ENCODE results near the gene NAA80.
"Not testable (repeated sequence)": the region's sequence is repeated elsewhere in the genome, so short reads cannot be mapped to it uniquely, and the experiment has no call there.

NAA80 gene

GRCh38 chr3:50314342-50314741 is 15.1 kb upstream of the NAA80 start:
- DNase-seq (ENCODE audit: insufficient read length, low spot score) (no peak), FAIRE-seq (no peak)
- TF ChIP-seq CTCF (IDR thresholded peaks at IDR 0.05; ENCODE audit: insufficient read depth, missing control alignments): no peak

GRCh38 chr3:50312041-50312440 is 12.8 kb upstream of the NAA80 start:
- not testable (repeated sequence) for FAIRE-seq; DNase-seq (ENCODE audit: insufficient read length, low spot score)

DNA sequence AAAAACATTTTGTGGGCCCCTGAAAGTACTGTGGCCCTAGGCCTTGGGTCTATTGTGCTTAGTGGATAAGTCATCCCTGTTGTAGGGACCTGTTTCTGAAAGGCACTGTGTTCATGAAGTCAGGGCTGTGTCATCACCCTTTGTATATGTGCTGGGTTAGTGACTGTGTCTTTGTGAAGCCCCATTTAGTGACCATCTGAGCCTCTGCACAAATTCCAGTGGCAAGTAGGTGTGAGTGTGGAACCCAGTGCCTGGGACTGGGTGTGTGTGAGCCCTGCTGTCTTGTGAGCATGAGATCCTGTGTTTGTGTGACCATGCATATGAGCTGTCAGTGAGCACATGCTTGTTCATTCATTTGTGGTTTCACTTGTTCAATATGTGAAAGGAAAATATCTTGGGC is 5.4 kb upstream of the NAA80 start:
- FAIRE-seq (no peak), DNase-seq (ENCODE audit: insufficient read length, low spot score) (no peak)
- TF ChIP-seq CTCF (IDR thresholded peaks at IDR 0.05; ENCODE audit: insufficient read depth, missing control alignments): no peak

GRCh38 chr3:50303013-50303815 is 4.0 kb upstream of the NAA80 start, which contains the start of gene HYAL1:
HYAL1 (minus strand) TSS chr3:50303574; CDS start chr3:50302956, 618 bp downstream.
- no peak for FAIRE-seq
- TF ChIP-seq CTCF (IDR thresholded peaks at IDR 0.05; ENCODE audit: insufficient read depth, missing control alignments): no peak
- DNase-seq (ENCODE audit: insufficient read length, low spot score): no peak

DNA sequence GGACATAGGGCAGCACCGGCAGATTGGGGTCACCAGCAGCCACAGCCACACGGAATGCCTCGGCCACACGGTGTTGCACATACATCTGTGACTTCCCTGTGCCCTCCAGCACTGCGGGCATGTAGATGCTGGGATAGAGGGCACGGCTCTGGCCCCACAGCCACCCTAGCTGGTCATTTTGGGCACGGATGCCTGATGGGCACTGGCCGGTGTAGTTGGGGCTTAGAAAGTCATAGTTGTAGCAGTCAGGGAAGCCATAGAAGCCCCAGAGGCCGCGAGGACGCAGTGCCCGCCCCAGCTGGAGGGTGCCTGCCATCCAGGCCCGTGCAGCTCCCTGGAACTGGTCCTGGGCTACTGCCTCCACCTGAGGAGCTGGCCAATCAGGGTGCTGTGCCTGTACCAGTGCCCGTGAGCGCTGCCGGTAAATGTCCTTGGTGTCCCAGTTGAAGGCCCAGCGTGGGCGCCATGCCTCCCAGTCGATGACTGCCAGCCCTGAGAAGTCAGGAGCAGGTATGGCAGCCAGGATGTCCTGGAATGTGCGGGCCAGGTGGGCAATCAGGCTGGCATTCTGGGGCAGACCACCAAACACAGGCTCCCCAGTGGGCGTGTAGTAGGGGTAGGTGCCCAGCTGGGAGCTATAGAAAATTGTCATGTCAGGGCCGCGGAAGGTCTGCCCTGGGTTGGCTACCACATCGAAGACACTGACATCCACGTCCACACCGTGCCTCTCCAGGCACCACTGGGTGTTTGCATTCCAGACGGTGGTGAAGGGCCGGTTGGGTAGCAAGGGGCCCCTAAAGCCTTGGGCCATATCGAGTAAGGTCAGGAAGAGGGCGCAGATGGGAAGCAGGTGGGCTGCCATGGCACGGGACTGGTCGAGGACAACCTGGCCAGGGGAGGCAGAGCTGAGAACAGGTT is 3.1 kb upstream of the NAA80 start:
- no peak for DNase-seq (ENCODE audit: insufficient read length, low spot score)
- FAIRE-seq: no peak
- no peak for TF ChIP-seq CTCF (IDR thresholded peaks at IDR 0.05; ENCODE audit: insufficient read depth, missing control alignments)

DNA sequence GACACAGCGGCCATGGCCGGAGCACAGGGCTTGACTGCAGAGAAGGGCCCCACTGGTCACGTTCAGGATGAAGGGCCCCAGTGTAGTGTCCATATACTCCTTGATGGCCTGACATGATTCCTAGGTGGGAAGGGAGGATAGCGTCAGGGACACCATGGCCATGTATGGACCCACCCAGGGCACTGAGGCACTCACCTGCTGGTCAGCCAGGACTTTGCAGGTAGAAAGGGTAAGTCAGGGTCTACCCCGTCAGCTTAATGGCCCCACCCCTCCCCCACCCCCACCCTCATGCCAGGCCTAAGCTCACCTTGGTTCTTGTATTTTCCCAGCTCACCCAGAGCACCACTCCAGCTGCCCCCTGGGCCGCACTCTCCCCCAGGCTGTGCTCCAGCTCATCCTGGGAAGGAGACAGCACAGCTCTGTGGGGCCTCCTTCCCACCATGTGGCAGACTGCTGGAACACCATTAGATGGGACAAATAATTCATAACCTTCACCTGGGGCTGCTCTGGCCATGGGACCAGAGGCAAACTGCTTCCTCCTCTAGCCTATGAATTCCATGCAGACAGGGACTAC is 1.6 kb upstream of the NAA80 start:
- no peak for TF ChIP-seq CTCF (IDR thresholded peaks at IDR 0.05; ENCODE audit: insufficient read depth, missing control alignments)
- no peak for FAIRE-seq

GRCh38 chr3:50299929-50300680 is 900 bp upstream of the NAA80 start:
- FAIRE-seq (no peak), DNase-seq (ENCODE audit: insufficient read length, low spot score) (no peak)
- TF ChIP-seq CTCF (IDR thresholded peaks at IDR 0.05; ENCODE audit: insufficient read depth, missing control alignments): no peak

More for the DNA sequence above, 1.6 kb upstream of the NAA80 start:
- no peak for DNase-seq (ENCODE audit: insufficient read length, low spot score)

Measured in D721Med (cell line).